ENCODE results near the gene RADX.
"Not testable (repeated sequence)": the region's sequence is repeated elsewhere in the genome, so short reads cannot be mapped to it uniquely, and the experiment has no call there.

RADX gene

GRCh38 chrX:106611679-106612392, at the start of gene RADX:
RADX (plus strand) TSS chrX:106611978; CDS start chrX:106612081, 103 bp downstream.
- peak; percentile 87 for DNase-seq (ENCODE audit: low spot score)

GRCh38 chrX:106564986-106565385, 46.8 kb upstream of the RADX start:
- DNase-seq (ENCODE audit: low spot score), result no peak

- DNase-seq (ENCODE audit: low spot score), result no peak
Observed at GRCh38 chrX:106566362-106566761, 45.4 kb upstream of the RADX start.

GRCh38 chrX:106581856-106582255, 29.9 kb upstream of the RADX start:
- no peak for DNase-seq (ENCODE audit: low spot score)

- DNase-seq (ENCODE audit: low spot score), result no peak
Observed at GRCh38 chrX:106585478-106585877, 26.3 kb upstream of the RADX start.

GRCh38 chrX:106588801-106589200, 23.0 kb upstream of the RADX start:
- DNase-seq (ENCODE audit: low spot score), result peak; percentile 60

GRCh38 chrX:106599411-106599810, 12.4 kb upstream of the RADX start:
- DNase-seq (ENCODE audit: low spot score), result no peak

GRCh38 chrX:106606571-106606970, 5.2 kb upstream of the RADX start:
- no peak for DNase-seq (ENCODE audit: low spot score)

- no peak for DNase-seq (ENCODE audit: low spot score)
Observed at GRCh38 chrX:106608016-106608415, 3.8 kb upstream of the RADX start.

- DNase-seq (ENCODE audit: low spot score), result no peak
Observed at GRCh38 chrX:106611317-106611678, 480 bp upstream of the RADX start.

GRCh38 chrX:106612393-106612763, 600 bp downstream of the RADX start:
- DNase-seq (ENCODE audit: low spot score), result no peak

- no peak for DNase-seq (ENCODE audit: low spot score)
Observed at GRCh38 chrX:106613277-106613676, 1.5 kb downstream of the RADX start.

- no peak for DNase-seq (ENCODE audit: low spot score)
Observed at GRCh38 chrX:106615041-106615440, 3.3 kb downstream of the RADX start.

- no peak for DNase-seq (ENCODE audit: low spot score)
Observed at GRCh38 chrX:106619797-106620196, 8.0 kb downstream of the RADX start.

GRCh38 chrX:106621836-106622235, 10.1 kb downstream of the RADX start:
- no peak for DNase-seq (ENCODE audit: low spot score)

- DNase-seq (ENCODE audit: low spot score), result no peak
Observed at GRCh38 chrX:106626789-106627188, 15.0 kb downstream of the RADX start.

- DNase-seq (ENCODE audit: low spot score), result no peak
Observed at GRCh38 chrX:106631615-106632014, 19.8 kb downstream of the RADX start.

GRCh38 chrX:106649523-106650428, 38.0 kb downstream of the RADX start:
- DNase-seq (ENCODE audit: low spot score), result peak; percentile 2

- DNase-seq (ENCODE audit: low spot score), result not testable (repeated sequence)
Observed at GRCh38 chrX:106653625-106654024, 41.8 kb downstream of the RADX start.

GRCh38 chrX:106670631-106671030, 58.9 kb downstream of the RADX start:
- no peak for DNase-seq (ENCODE audit: low spot score)

GRCh38 chrX:106672527-106672926, 60.7 kb downstream of the RADX start:
- DNase-seq (ENCODE audit: low spot score), result no peak

GRCh38 chrX:106680716-106681115, 68.9 kb downstream of the RADX start:
- no peak for DNase-seq (ENCODE audit: low spot score)

GRCh38 chrX:106684207-106684606, 72.4 kb downstream of the RADX start:
- DNase-seq (ENCODE audit: low spot score), result no peak

Data from activated CD4-positive, alpha-beta T cell treated with anti-CD3 and anti-CD28 coated beads, Interleukin-2, Interleukin-4, amounts not matched to agents 100 ng/mL and 50 ng/mL, durations not matched to agents 16 hours and 8 hours (primary cell).